ENCODE data around the gene ADAMTSL1.

ADAMTSL1 gene

GRCh38 chr9:18756712-18757125 lies 282.8 kb downstream of the ADAMTSL1 start:
- Histone ChIP-seq H3K36me3 (no peaks in the 10 kb centered on the region), H3K27me3 (ENCODE audit: insufficient read depth, low read depth, severe bottlenecking) (no peaks in the 10 kb centered on the region), H3K27ac (no peak overlapping the region), H3K4me3 (ENCODE audit: low read depth, low read length) (no peak overlapping the region), H3K9me3 (ENCODE audit: severe bottlenecking) (no peaks in the 10 kb centered on the region)
- TF ChIP-seq, protein P1, sequence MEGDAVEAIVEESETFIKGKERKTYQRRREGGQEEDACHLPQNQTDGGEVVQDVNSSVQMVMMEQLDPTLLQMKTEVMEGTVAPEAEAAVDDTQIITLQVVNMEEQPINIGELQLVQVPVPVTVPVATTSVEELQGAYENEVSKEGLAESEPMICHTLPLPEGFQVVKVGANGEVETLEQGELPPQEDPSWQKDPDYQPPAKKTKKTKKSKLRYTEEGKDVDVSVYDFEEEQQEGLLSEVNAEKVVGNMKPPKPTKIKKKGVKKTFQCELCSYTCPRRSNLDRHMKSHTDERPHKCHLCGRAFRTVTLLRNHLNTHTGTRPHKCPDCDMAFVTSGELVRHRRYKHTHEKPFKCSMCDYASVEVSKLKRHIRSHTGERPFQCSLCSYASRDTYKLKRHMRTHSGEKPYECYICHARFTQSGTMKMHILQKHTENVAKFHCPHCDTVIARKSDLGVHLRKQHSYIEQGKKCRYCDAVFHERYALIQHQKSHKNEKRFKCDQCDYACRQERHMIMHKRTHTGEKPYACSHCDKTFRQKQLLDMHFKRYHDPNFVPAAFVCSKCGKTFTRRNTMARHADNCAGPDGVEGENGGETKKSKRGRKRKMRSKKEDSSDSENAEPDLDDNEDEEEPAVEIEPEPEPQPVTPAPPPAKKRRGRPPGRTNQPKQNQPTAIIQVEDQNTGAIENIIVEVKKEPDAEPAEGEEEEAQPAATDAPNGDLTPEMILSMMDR (IDR thresholded peaks at IDR 0.05; ENCODE audit: low read depth, low read length) = no peak
- no peak for DNase-seq

DNA sequence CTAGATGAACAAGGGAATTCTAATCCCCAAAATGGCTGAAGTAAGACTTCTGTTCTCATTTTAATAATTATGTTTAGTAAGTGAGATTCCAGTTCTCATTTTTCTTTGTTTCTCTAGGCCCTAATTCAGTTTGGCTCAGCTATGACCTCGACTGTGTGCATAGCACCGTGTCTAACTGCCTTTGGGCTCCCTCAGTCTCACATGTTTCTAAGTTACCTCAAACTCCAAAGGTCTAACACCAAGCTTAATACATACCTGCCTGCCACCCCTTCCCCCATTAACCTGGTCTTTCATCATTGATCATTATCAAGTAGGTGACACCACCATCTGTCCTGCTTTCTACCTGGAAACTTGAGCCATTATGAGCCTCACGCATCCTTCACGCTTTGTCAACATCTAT lies 285.9 kb downstream of the ADAMTSL1 start:
- no peak for DNase-seq
- Histone ChIP-seq H3K27me3 (ENCODE audit: insufficient read depth, low read depth, severe bottlenecking) (no peaks in the 10 kb centered on the region), H3K4me3 (ENCODE audit: low read depth, low read length) (no peak overlapping the region), H3K36me3 (no peaks in the 10 kb centered on the region), H3K9me3 (ENCODE audit: severe bottlenecking) (no peaks in the 10 kb centered on the region), H3K27ac (no peak overlapping the region)
- TF ChIP-seq, protein P1 (IDR thresholded peaks at IDR 0.05; ENCODE audit: low read depth, low read length) = no peak

DNA sequence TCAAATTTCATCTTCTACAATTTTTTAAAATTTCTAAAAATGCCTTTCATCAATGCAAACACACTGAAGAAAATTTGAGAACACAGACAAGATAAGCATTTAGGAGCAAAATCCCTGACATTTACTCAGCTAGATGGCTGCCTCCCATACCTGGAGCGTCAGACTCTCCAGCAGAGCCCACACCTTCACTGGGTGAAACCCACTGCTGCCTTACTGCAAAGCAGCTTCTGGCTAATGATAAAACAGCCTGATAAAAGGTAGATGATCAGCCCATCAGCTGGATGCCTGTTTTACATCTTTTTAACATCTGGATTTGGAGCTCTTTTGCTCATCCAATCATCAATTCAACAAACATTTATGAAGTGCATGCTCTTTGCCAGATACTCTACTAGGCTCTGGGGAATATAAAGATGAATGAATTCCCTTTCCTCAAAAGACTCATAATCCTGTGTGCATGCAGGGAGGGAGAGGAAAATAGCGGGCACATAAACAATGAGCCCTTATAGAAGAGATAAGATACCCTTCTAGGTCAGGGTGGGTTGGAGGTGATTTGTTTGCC lies 287.9 kb downstream of the ADAMTSL1 start:
- no peaks in the 10 kb centered on the region for H3K36me3 ChIP-seq
- H3K4me3 ChIP-seq (ENCODE audit: low read depth, low read length) = no peak overlapping the region
- H3K27ac ChIP-seq = no peak overlapping the region
- TF ChIP-seq, protein P1 (IDR thresholded peaks at IDR 0.05; ENCODE audit: low read depth, low read length) = no peak
- no peaks in the 10 kb centered on the region for H3K9me3 ChIP-seq (ENCODE audit: severe bottlenecking)
- H3K27me3 ChIP-seq (ENCODE audit: insufficient read depth, low read depth, severe bottlenecking) = no peaks in the 10 kb centered on the region
- no peak for DNase-seq

GRCh38 chr9:18766989-18767550 lies 293.1 kb downstream of the ADAMTSL1 start:
- TF ChIP-seq, protein P1 (IDR thresholded peaks at IDR 0.05; ENCODE audit: low read depth, low read length) = no peak
- no peaks in the 10 kb centered on the region for H3K27me3 ChIP-seq (ENCODE audit: insufficient read depth, low read depth, severe bottlenecking)
- DNase-seq = no peak
- no peaks in the 10 kb centered on the region for H3K36me3 ChIP-seq
- H3K9me3 ChIP-seq (ENCODE audit: severe bottlenecking) = no peaks in the 10 kb centered on the region
- no peak overlapping the region for H3K27ac ChIP-seq
- no peak overlapping the region for H3K4me3 ChIP-seq (ENCODE audit: low read depth, low read length)

DNA sequence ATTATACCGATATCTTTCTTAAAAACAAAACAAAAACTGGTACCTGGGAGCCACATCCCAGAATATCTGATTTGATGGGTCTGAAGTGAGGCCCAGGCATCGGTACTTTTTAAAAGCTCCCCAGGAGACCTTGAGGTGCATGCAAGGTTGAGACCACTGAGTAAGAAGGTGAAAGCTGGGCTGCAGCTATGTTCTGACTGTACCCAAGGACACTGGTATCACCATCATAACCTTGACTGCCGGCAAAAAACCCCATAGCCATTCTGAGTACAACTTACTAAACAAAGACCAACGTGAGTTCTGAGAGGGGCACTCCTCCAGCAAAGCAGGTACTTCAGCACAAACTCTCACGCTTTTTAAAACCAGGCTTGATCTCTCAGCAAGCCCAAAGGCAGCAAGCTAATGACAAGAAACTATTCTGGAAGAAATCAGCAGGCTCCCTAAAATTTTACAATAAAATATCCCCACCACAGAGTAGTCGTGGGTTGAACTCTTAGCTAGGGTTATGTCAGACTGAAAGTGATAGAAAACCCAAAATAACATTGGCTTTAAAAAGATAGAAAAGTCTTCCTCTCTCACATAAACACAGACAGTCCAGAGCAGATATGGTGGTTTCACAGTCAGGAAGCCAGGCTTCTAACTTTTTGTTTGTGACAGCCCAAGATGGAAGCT lies 295.1 kb downstream of the ADAMTSL1 start:
- Histone ChIP-seq H3K27me3 (ENCODE audit: insufficient read depth, low read depth, severe bottlenecking) (no peaks in the 10 kb centered on the region), H3K36me3 (no peaks in the 10 kb centered on the region), H3K9me3 (ENCODE audit: severe bottlenecking) (no peaks in the 10 kb centered on the region), H3K27ac (no peak overlapping the region), H3K4me3 (ENCODE audit: low read depth, low read length) (no peak overlapping the region)
- TF ChIP-seq, protein P1 (IDR thresholded peaks at IDR 0.05; ENCODE audit: low read depth, low read length) = no peak
- no peak for DNase-seq
